Fibroblast of lung (primary cell): ENCODE results near the gene ARL16.

Source experiments
- EZH2 ChIP-seq: IDR thresholded peaks from 2 replicates; pipeline ENCODE4 v1.5.1; 2012; ENCODE audit warnings: low read length, control low read depth, mild to moderate bottlenecking; ENCODE audit errors: missing control alignments
- TF ChIP-seq, protein P1 (sequence below), 2 donors: IDR thresholded peaks in 1 of 2; conservative IDR thresholded peaks in 1 of 2; 1 replicate in 1 of 2; 2 replicates in 1 of 2; pipeline ENCODE4 v1.5.1; 2011 to 2012; ENCODE audit warnings: low read length in 2 of 2, control low read depth in 1 of 2, inconsistent platforms in 1 of 2, low read depth in 1 of 2, mild to moderate bottlenecking in 1 of 2

GRCh38 chr17:81655378-81656117, 28.0 kb downstream of the ARL16 start:
- TF ChIP-seq, protein P1, sequence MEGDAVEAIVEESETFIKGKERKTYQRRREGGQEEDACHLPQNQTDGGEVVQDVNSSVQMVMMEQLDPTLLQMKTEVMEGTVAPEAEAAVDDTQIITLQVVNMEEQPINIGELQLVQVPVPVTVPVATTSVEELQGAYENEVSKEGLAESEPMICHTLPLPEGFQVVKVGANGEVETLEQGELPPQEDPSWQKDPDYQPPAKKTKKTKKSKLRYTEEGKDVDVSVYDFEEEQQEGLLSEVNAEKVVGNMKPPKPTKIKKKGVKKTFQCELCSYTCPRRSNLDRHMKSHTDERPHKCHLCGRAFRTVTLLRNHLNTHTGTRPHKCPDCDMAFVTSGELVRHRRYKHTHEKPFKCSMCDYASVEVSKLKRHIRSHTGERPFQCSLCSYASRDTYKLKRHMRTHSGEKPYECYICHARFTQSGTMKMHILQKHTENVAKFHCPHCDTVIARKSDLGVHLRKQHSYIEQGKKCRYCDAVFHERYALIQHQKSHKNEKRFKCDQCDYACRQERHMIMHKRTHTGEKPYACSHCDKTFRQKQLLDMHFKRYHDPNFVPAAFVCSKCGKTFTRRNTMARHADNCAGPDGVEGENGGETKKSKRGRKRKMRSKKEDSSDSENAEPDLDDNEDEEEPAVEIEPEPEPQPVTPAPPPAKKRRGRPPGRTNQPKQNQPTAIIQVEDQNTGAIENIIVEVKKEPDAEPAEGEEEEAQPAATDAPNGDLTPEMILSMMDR (conservative IDR thresholded peaks at IDR 0.05 in 1 of 2, IDR thresholded peaks at IDR 0.05 in 1 of 2; ENCODE audit: low read depth in 1 of 2, low read length in 2 of 2) = no peak
- TF ChIP-seq EZH2 = no peak
